ENCODE results near the gene P4HB.
A peak's percentile ranks its signal among the peaks of the same experiment; 100 is the strongest.

P4HB gene

DNA sequence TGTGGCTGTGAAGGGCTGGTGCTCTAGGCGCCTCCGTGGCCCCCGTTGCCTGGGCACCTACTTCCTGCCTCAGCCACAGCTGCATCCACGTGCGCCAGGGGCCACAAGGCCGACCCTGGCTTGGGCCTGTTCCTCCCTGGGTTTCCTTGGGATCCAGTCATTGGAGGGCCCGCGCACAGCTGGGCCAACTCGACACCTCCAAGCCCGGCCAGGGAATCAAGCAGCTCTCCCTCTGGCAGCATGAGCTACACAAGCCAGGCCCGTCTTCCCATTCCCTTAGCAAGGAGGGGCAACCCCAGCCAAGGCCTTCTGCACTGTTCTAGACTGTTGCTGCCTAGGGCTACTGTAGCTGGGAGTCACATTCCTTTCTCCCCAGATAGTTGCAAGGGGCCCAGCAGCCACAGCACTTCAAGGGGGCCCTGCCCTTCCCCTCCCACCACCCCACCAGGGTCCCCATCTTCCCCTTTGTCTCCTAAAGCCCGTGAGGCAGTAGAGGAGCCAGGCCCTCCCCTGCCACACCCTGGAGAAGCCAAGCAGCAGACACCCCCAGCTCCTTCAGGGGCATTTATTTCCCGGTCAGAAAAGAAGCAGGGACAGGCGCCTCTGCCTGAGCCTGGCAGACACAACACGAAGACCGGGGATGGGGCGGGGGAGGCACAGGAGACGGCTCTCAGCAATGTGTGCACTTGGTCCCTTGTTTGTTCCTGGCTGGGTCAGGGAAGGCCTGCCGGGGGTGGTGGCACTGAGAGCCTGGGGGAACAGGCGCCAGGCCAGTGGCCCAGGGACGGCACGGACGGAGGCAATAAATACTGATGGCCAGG, 7.0 kb upstream of the P4HB start:
- DNase-seq, result no peak

DNA sequence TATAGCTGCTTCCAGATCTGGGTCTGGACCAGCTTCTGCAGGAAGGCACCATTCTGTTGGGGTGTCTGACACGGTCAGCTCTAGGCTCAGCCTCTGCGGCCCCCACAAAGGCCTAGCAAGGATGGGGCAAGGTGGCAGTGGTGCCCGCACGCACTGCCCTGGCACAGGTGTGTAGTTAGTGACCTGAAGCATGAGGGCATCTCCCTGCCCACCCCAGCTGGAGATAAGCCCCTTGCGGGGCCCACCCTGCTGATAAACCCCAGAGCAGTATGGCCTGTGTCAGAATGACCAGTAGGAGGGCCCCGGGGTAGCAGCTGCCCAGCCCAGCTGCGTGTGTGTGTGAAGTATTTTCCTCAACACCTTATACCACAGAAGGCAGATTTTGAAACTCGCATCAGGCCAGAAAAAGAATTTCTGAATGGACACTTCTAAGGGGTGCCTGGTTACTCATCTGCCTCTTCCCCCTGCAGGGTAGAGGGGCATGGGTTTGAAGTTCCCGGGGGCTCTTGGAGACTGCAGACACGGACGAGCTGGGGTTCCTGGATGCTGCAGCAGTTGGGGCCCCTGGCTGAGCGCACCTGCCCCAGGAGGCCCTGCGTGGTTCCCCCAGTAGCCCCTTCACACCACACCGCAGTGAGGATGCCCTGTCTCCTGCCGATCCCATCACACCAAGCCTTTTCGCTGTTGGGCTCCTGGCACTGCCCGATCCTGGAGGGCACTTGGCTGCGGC, 6.3 kb upstream of the P4HB start:
- DNase-seq, result no peak

DNA sequence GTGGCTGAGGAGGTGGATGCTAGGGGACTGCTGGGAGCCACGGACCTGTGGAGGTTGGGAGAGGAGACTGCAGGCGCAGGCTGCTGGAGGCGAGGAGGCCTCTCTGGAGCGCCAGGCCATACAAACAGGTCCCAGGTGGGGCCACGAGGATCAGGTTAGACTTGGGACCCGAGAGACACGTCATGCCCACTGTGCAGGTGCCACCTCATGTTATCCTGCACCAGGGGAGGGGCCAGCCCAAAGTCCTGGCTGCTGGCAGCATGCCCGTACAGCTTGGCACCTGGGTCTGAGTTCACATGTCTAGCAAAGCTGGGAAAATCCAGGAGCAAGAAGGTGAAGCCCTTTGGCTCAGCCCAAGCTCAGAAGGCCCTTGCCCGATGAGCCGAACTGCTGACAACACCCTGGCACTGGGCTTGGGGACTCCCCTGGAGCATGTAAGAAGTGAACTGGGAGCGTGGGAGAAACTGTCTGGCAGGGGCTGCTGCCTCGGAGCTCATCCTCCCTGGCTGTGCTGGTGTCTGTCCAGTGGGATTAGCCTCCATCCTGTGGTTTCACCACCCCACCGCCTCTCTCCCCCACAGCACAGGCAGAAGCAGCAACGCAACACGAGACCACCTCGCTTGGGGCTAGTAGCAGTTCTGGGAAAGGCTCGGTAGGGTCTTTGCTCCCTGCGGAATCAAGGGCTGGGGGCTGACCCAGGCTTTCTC, 5.6 kb upstream of the P4HB start:
- DNase-seq, result no peak

DNA sequence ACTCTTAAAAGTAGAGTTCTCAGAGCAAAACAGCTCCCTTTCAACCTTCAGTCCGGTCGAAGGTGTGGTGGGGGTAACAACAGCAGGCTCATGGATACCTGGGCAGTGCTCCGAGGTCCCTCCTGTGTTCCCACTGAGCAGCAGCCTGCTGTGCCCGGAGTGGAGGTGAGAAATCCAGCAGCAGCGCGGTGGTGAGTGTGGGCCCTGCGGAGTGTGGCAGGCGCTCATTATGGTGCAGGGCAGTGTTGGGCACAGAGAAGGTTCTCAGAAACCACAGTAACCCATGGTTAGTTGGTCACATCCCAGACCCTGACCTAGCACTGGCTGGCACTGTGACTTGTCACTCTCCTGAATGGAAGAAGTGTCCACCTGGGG, 5.0 kb upstream of the P4HB start:
- DNase-seq, result no peak

DNA sequence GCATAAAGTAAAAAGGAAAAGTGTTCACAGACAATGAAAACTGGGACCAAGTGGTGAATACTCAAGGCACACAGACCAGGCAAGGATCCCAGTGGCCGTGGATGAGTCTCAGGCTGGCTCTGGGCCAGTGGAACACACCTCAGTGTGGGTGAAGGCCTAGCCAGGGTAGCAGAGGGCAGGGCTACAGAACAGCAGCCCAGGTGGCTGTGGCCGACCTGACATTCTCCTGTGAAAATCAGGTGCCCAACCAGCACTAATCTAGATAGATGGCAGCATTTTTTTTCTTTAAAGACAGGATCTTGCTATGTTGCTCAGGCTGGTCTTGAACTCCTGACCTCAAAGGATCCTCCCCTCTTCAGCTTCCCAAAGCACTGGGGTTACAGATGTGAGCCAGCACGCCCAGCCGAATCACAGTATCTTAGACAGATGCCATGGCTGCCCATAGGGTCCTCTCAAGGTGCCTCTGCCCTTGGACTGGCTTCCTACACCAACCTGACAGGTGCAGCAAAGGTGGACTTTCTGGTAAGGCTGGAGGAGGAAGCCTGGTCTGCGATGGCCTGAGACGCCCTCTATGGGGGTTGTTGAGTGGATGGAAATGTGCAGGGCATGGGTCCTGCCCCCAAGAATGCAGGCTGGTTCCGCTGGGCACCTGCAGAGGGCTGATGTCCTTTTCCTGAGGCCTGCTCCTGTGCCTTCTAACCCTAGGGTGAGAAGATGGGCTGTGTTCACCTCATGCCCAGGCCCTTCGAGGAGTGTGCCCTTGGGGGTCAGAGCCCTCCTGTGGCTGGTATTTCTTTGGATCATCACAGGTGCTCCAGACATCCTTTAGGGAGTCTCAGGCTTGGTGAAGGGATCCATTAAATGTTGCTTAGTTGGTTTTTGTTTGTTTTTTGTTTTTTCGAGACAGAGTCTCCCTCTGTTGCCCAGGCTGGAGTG, 3.8 kb upstream of the P4HB start:
- DNase-seq, result no peak

DNA sequence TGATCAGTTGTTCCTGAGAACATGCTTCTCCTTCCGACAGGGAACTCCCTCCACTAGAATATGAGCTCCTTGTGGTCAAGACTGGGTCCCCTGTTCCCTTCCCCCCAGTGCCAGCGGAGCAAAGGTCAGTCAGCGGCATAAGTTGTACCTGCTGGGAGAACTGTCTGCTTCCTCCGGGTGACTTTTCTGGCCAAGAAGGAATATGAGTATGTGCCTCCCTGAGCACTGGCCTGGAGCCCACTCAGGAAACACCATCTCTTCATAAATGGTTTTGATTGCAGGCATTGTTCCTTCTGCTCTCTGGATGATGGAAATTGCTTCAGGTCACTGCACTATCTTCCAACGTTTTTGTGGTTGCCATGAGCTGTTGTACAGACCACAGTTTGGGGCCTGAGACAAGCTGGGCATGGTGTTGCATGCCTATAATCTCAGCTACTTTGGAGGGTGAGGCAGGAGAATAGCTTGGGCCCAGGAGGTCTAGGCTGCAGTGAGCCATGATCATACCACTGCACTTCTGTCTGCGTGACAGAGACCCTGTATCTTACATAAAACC, 2.9 kb upstream of the P4HB start:
- DNase-seq, result no peak

DNA sequence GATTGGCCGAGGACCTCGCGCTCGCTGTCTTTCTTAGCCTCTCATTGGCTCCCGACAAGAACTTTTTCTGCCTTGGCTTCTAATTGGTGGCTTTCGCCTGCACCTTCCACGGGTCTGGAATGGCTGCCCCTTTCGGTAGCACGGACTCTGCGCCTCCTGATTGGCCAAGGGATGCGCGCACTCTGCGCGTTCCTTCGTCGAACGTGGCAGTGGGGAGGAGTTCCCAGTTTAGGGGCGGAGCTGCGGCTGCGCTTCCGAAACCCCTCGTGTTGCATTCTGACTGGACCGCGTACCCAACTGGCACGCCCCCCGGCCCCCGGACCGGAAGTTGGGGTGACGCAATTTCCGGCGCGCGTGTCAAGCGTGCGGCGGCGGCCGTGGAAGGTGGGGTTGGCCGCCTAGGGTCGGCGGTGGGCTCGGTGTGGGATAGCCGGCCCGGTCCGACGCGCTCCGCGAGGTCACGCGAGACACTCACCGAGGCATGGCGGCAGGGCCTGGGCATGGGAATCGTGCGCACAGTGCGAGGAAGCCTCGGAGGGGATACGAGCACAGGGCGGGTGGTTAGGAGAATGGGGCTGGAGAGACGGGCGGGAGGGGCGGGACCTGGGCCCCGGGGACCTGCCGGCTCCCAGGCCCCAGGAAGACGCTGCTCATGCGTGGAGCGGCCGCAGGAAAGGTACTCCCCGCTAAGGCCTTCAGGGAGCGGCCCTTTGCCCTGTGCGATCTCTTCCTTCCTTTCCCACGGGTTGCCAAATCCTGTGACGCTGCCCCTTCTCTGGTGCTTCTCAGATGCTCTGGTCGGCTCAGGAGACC, 627 bp upstream of the P4HB start:
- peak; percentile 99 for DNase-seq

DNA sequence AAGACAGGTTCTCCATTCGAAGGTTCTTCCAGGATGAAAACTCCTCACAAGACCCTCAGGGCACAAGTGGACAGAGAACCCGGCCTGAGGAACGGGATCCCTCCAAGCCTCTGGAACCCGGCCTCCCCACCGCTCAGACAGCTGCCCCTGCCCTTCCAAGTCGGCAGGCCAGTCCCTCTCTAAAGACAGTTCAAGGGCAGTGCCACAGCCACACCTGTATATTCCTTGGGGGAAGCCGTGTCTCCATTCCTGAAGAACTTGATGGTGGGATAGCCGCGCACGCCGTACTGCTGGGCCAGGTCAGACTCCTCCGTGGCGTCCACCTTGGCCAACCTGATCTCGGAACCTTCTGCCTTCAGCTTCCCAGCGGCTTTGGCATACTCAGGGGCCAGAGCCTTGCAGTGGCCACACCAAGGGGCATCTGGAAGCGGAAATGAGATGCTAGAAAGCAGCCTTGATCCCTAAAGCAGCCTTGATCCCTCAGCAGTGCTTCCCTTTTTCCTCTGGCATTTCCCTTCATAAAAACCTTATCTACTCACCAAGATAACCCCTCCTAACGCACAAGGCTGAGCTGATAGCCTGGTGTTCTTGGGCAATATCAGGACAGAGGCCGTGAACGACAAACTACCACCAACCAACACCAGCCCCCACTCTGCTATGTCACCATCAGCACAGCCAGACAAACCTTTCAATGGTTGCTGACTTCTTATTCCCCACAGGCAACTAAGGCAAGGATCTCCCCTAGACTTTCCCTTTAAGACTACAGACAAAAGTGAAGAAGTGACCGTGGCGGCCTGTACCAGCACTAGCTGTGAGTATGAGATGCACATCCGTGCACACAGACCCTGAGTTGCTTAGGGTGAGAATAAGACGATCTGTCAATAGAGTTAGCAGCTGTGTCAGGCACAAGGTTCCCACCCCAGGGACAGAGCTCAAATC, 1.1 kb downstream of the P4HB start:
- DNase-seq, result no peak

DNA sequence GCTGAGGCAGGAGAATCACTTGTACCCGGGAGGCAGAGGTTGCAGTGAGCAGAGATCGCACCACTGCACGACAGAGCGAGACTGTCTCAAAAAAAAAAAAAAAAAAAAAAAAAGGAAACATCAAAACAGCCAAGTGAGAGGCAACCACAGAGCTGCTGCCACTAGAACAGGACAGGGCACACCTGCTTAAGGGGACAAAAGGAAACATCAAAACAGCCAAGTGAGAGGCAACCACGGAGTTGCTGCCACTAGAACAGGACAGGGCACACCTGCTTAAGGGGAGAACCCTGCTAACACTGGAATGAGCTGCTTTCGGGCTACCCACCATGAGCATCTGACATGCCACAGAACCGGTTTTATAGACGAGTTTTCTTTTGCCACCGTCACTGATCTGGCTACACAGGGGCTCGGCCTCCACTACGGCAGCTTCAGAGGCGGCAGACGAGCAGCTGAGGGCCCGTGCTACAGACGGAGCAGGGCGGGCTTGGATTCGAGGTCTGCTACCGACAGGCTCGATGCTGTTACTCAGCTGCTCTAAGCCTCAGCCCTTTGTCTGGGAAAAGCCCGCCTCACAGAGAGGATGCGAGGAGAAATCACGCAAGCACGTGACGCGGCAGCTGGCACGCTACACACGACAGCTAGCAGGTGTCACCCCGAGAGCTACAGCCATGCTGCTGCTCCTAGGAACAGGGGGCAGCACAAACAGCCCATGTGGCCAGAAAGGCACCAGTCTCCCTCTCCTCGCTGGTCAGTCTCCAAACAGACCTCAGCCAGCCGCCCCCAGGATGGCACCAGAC, 2.0 kb downstream of the P4HB start:
- no peak for DNase-seq

DNA sequence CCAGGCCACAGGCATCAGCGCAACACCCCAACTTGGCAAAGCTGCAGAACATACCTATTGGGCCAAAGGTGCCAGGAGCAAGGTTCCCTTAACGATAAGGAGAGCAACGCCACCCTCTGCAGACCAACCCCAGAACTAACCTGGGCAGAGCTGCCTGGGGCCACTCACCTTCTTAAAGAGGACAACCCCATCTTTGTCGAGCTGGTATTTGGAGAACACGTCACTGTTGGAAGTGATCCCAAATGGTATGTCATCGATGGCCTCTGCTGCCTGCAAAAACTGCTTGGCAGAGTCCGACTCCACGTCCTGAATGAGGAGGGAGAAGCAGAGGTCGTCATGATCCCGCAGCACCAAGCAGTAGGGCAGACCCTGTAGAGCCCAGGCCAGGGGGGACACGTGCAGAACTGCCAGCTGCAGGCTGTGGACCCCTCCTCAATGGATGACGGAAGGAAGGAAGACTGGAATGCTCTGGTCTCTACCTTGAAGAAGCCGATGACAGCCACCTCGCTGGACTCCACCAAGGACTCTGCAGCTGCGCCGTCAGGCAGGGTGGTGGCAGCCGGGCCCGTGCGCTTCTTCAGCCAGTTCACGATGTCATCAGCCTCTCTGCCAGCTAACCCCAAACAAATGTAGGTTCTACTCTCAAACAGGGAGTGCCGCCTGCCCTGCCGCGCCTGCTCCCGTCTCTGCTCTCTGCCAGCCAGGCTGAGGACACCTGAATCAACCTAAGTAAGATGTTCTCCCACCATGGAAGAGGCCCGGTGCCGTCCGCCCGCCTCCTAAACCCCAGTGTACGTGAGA, 5.2 kb downstream of the P4HB start:
- no peak for DNase-seq

DNA sequence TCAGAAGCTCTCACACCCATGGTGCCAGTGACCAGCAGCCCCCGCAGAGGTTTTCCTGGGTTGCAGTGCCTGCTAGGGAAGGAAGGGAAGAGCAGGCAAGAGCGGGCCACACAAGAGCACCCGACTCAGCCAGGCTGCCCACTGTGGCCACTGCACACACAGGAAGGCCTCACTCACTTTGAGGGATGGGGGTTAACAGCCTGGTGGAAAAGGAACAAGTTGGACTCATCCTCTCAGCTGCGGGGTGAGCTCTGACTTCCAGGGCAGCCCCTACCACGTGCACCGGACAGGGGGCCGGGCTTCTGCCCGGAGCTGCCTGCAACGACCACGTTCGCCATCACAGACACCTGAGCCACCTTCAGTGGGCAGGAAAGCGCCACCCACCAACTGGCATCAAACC, 8.1 kb downstream of the P4HB start:
- no peak for DNase-seq

DNA sequence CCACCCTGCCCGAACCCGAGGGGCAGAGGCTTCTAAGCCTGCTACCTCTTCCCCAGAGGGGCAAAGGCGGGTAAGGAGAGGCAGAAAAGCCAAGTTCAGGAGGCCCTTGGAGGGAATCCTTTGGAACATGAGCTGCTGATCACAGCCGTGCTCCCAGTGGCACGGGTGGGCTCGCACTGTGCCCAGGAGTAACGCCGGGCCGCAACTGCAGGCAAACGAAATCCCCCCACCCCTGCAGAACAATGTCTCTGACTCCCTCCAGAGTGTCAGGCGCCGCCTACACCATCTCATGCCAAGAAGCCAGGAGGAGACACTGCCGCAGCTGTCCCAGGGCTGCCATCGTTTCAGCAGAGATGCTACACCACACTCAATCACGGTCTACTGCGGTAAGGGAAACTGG, 8.9 kb downstream of the P4HB start:
- DNase-seq, result no peak

DNA sequence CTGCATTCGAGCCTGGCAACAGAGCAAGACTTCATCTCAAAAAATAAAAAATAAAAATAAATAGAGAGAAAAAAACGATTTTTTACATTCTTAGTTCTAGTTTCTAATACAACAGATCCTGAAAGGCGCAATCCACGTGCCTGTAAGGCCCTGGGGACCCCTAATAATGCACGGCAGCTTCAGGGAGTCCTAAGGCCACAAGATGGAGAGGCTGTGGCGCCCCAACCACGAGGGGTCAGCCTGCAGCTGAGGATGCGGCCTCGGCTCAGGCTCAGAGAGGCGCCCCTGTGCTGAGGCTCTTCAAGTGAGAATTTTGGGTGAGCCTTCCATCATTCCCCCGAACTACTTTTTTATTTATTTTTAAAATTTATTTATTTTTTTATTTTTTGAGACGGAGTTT, 10.9 kb downstream of the P4HB start:
- DNase-seq, result no peak

DNA sequence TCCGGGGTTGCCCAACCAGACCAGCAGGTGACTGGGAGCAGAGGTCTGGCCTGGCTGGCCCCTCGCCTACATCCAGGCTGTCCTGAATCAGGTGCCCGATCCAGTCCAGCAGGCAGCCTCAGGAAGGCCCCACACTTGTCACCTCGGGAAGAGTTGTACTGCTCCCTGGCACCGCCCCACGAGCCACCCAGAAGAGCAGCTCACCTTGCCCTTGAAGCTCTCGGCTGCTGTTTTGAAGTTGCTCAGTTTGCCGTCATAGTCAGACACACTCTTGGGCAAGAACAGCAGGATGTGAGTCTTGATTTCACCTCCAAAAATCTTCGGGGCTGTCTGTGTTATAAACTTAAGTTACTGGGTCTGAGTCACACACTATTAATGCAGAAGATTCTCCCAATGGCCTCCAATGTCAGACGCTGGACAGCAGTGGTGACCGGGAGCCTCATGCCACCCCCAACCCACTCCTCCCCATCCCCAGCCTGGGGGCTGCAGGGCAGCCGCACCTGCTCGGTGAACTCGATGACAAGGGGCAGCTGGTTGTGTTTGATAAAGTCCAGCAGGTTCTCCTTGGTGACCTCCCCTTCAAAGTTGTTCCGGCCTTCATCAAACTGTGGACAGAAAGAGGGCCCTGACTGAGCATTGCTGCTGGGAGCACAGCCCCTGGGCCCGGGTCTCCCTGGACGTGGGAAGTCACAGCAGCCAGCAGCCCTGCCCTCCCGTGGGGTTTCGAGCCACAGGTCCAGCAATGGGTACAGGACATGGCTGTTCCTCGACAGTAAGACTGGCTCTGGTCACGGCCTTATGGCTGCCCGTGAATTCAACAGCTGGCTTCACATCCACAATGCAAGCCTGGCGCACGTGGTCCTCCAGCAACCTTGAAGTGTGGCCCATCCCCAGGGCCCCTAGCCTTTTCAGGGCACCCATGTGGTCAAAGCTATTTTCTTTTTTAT, 13.3 kb downstream of the P4HB start:
- DNase-seq, result no peak

DNA sequence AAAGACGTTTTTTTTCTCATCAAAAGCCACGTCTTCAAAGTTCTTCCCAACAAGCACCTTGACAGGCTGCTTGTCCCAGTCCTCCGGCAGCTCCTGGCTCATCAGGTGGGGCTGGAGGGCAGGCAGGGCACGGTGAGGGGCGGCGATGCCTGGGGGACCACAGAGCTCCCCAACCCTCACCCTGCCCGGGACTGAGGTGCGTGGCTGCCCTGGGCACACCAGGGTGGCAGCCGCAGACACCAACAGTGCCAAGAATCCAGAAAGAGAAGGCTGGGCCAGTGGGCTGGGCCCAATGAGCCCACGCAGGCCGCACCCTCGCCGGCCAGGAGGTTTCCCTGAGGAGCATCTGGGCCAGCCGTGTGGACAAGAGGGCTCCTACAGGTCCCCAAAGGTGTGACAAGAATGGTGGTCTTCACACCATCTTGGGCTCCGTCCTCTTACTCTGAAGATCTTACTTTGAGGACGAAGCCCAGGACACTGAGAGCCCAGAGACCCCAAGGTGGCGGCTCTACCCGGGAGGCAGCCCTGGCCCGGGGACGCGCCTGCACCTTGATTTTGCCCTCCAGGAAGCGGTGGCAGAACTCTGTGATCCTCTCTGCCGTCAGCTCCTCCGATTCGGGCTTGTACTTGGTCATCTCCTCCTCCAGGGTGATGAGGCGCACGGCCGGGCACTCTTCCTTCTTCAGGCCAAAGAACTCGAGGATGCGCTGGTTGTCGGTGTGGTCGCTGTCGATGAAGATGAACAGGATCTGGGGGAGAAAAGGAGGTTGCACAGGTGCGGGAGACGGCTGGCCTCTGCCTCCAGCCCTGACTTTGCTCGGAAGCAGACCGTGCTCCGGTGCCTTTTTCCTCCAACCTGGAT, 14.2 kb downstream of the P4HB start:
- no peak for DNase-seq

DNA sequence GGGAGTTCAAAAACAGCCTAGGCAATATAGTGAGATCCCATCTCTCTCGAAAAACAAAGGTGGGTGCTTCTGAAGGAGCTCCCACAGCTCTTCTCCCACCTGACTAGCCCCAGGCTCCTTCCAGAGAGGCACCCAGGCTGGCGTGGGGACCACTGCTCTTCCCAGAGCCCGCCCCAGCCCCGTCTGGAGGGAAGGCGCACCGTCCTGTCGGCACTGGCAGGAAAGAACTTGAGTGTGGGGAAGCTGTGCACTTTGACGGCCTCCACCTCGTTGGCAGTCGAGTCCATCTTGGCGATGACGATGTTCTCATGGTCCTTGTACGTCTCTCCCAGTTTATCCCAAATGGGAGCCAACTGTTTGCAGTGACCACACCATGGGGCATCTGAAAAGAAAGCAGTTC, 15.0 kb downstream of the P4HB start:
- no peak for DNase-seq
